CD4-positive, alpha-beta T cell treated with Interferon alpha-2 for 1 hour (primary cell): ENCODE results near the gene TNFSF13.

Source experiments
- DNase-seq, 2 donors: peaks; one replicate each; pipeline ENCODE4 v3.0.0-alpha.2; 2020 to 2022

The TNFSF13 gene

GRCh38 chr17:7553356-7553755, 5.2 kb upstream of the TNFSF13 start:
- no peak for DNase-seq

- DNase-seq: no peak
These were observed 3.1 kb upstream of the TNFSF13 start for GRCh38 chr17:7555320-7555948.

GRCh38 chr17:7556627-7557026, 1.9 kb upstream of the TNFSF13 start:
- no peak for DNase-seq

- DNase-seq: no peak
These were observed 1.3 kb upstream of the TNFSF13 start for GRCh38 chr17:7557147-7557764.

- peak in 1 of 2 donors; percentile 67 for DNase-seq
These were observed 591 bp upstream of the TNFSF13 start for GRCh38 chr17:7557775-7558543.

- DNase-seq: no peak
These were observed 996 bp downstream of the TNFSF13 start for GRCh38 chr17:7559320-7560171.

- DNase-seq: peak; percentile 59 to 66
These were observed 1.9 kb downstream of the TNFSF13 start for GRCh38 chr17:7560172-7561027.

- DNase-seq: peak; percentile 83 to 86
These were observed 2.6 kb downstream of the TNFSF13 start for GRCh38 chr17:7561028-7561575.

GRCh38 chr17:7561589-7562207, 3.1 kb downstream of the TNFSF13 start, which contains the start of gene SENP3:
Gene SENP3 (plus strand): TSS chr17:7561919. CDS start chr17:7563077, 1,158 bp downstream.
- peak; percentile 91 to 95 for DNase-seq

- DNase-seq: no peak
These were observed 3.7 kb downstream of the TNFSF13 start for GRCh38 chr17:7562208-7562605.

- DNase-seq: no peak
These were observed 4.7 kb downstream of the TNFSF13 start for GRCh38 chr17:7563115-7563869.

GRCh38 chr17:7569571-7569970, 11.0 kb downstream of the TNFSF13 start:
- no peak for DNase-seq

- DNase-seq: no peak
These were observed 11.8 kb downstream of the TNFSF13 start for GRCh38 chr17:7570351-7570750.

- no peak for DNase-seq
These were observed 13.7 kb downstream of the TNFSF13 start for GRCh38 chr17:7572338-7572587.

- peak; percentile 100 for DNase-seq
These were observed 14.2 kb downstream of the TNFSF13 start for GRCh38 chr17:7572588-7573323.

GRCh38 chr17:7573324-7574080, 15.0 kb downstream of the TNFSF13 start:
- DNase-seq: peak; percentile 94 to 95

- DNase-seq: no peak
These were observed 15.8 kb downstream of the TNFSF13 start for GRCh38 chr17:7574176-7574953.

- no peak for DNase-seq
These were observed 16.9 kb downstream of the TNFSF13 start for GRCh38 chr17:7575481-7575883.
